Iris pigment epithelial cell (primary cell): ENCODE results near the gene SNED1.

Source experiments
- DNase-seq: peaks from one replicate; pipeline ENCODE4 v3.0.0-alpha.2; 2011; ENCODE audit warnings: low read depth

SNED1 gene

GRCh38 chr2:241029599-241030332, 31.3 kb downstream of the SNED1 start:
- no peak for DNase-seq

GRCh38 chr2:241030333-241030680, 31.9 kb downstream of the SNED1 start:
- DNase-seq: no peak

- DNase-seq: no peak
Observed at GRCh38 chr2:241030883-241031282, 32.5 kb downstream of the SNED1 start.

GRCh38 chr2:241031436-241032165, 33.2 kb downstream of the SNED1 start:
- no peak for DNase-seq

GRCh38 chr2:241033336-241033987, 35.0 kb downstream of the SNED1 start:
- DNase-seq: no peak

- no peak for DNase-seq
Observed at GRCh38 chr2:241033994-241034393, 35.6 kb downstream of the SNED1 start.

GRCh38 chr2:241034490-241035141, 36.2 kb downstream of the SNED1 start:
- DNase-seq: no peak

GRCh38 chr2:241035142-241035817, 36.9 kb downstream of the SNED1 start:
- DNase-seq: no peak

GRCh38 chr2:241035818-241036396, 37.5 kb downstream of the SNED1 start:
- no peak for DNase-seq

GRCh38 chr2:241036397-241036963, 38.1 kb downstream of the SNED1 start:
- DNase-seq: no peak

GRCh38 chr2:241036964-241037421, 38.6 kb downstream of the SNED1 start:
- DNase-seq: no peak

GRCh38 chr2:241037498-241037897, 39.1 kb downstream of the SNED1 start:
- no peak for DNase-seq

GRCh38 chr2:241038374-241039180, 40.2 kb downstream of the SNED1 start:
- no peak for DNase-seq

GRCh38 chr2:241039416-241039815, 41.0 kb downstream of the SNED1 start:
- DNase-seq: no peak

GRCh38 chr2:241040081-241040803, 41.8 kb downstream of the SNED1 start:
- no peak for DNase-seq

- no peak for DNase-seq
Observed at GRCh38 chr2:241041589-241042158, 43.3 kb downstream of the SNED1 start.

- DNase-seq: no peak
Observed at GRCh38 chr2:241043581-241043980, 45.2 kb downstream of the SNED1 start.

GRCh38 chr2:241047253-241048010, 49.0 kb downstream of the SNED1 start:
- peak; percentile 15 for DNase-seq
